Left ventricle myocardium superior (tissue), 1 donor: ENCODE results near the gene MTA3. TPM values are rescaled to one million over a fixed set of nuclear protein-coding genes. Genes with fewer than 3 reads are reported as not detected.
"Not testable (repeated sequence)": the region's sequence is repeated elsewhere in the genome, so short reads cannot be mapped to it uniquely, and the experiment has no call there.

ENCODE experiments used
- ATAC-seq: fragments of 200-7000 bp; cut with Tn5 transposase; one replicate; pipeline ENCODE4 v1.9.1; 2020; ENCODE audit warnings: mild to moderate bottlenecking, moderate library complexity
- DNase-seq: peaks from one replicate; pipeline ENCODE4 v3.0.0-alpha.2; 2020
- intact Hi-C: fragments of 100-400 bp; cut with micrococcal nuclease; formaldehyde crosslinking; loops from one replicate; pipeline ENCODE4 v1.11.0; 2022
- total RNA-seq: library from RNA; stranded (reverse); fragmentation: NEBNext Ultra II Directional; extraction: Animal tissue kit (Norgen Biotek cat#: 25700); gene quantifications from one replicate; pipeline ENCODE4 v1.2.1, GENCODE V29; 2021
- donor health status: DM: no; HTN: yes; CAD: no; lungs with severe emphysema.

Gene MTA3
- total RNA-seq, 1 donor from 2014 or later = 17.6 TPM

DNA sequence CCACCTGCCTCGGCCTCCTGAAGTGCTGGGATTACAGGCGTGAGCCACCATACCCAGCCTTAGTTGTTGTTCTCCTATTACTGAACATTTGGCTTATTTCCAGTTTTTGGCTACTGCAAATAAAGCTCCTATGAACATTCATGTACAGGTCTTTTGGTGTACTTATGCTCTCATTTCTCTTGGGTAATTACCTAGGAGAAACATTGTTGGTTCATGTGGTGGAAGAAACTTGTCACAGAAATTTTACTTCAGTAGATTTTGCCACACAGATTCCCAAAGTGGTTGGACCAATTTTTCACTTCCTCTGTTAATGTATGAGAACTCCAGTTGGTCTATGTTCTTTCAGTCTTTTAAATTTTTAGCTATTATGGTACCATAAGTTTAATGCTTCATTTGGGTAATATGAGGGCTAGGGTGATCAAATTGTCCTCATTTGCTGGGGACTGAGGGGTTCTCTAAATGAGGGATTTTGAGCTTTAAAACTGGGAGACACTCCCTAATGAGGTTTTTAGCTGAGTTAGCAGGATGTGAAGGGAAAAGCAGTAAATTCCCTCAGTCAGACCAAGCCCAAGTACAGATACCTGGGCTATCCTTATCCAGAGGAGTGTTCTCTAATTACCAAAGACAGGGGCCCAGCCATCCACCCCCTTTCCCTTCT is 33.9 kb downstream of the MTA3 start:
- intact Hi-C loops = no loop called here
- DNase-seq (no peak), ATAC-seq (no peak)

DNA sequence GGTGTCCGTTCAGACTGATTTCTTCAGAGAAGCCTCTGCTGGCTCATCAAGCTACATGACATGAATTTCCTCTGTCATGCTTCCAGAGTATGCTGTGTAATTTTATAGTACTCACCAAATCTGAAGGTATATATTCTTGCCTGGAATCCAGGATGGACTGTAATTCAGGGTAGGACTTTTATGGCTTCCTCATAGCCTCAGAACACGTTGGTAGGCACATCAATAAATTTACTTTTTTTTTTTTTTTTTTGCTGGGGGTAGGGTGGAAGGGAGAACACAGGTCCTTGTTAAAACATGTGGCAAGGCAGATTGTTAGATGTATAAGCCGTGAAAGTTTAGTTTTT is 34.4 kb downstream of the MTA3 start:
- ATAC-seq = no peak
- no peak for DNase-seq
- intact Hi-C loops = no loop called here

DNA sequence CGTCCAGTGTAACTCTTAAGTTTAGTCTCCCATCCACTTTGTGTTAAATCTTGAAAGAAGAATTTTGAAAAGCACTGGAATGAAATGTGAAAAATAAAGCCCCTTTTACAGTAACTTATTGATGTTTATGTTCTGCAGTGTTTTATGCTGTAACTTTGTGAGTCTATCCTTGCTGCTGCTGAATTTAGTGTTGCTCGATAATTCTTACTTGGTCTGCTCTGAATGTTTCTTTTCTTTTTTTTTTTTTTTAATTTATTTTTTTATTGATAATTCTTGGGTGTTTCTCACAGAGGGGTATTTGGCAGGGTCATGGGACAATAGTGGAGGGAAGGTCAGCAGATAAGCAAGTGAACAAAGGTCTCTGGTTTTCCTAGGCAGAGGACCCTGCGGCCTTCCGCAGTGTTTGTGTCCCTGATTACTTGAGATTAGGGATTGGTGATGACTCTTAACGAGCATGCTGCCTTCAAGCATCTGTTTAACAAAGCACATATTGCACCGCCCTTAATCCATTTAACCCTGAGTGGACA is 36.0 kb downstream of the MTA3 start:
- intact Hi-C loops, ATAC-seq, DNase-seq: not testable (repeated sequence)

DNA sequence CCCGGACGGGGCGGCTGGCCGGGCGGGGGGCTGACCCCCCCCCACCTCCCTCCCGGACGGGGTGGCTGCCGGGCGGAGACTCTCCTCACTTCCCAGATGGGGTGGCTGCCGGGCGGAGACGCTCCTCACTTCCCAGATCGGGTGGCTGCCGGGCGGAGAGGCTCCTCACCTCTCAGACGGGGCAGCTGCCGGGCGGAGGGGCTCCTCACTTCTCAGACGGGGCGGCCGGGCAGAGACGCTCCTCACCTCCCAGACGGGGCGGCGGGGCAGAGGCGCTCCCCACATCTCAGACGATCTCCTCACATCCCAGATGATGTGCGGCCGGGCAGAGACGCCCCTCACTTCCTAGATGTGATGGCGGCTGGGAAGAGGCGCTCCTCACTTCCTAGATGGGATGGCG is 37.7 kb downstream of the MTA3 start:
- ATAC-seq, DNase-seq, intact Hi-C loops: not testable (repeated sequence)

- ATAC-seq = no peak
- intact Hi-C loops = no loop called here
- no peak for DNase-seq
These were observed 38.7 kb downstream of the MTA3 start for GRCh38 chr2:42607101-42607637.

DNA sequence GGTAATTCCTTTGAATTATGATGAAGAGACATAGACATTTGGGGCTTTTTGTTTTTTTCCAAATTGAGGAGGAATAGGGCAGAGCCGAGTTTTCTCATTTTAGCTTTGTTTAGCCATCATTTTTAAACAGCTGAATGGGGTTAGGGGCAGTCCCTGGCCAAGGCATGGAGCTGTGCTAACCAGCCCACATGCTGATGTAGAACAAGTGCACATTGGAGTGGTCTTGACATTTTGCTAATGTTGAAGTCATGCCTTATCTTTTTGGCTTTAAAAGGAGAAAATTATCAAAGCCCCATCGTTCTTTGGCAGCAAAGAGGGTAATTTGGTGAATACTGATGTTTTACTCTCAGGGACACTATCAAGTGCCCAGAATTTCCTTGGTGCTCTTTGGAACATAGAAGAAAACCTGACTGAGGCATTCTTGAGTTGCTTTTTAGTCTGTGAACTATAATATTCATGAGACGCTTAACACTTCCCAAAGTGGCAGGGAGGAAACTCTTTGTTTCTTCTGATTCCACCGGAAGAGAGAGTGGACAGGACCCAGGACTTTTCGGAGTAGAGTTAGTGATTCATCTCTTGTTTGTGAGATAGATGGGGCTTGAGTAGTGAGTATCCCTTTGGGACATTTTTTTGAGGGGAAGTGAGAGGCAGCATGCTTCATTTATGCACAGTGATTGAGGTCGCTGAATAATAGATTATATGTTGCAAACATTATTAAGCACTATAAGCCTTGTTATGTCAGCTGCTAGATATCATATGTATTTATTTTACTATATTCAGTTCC is 45.0 kb downstream of the MTA3 start:
- no peak for ATAC-seq

DNA sequence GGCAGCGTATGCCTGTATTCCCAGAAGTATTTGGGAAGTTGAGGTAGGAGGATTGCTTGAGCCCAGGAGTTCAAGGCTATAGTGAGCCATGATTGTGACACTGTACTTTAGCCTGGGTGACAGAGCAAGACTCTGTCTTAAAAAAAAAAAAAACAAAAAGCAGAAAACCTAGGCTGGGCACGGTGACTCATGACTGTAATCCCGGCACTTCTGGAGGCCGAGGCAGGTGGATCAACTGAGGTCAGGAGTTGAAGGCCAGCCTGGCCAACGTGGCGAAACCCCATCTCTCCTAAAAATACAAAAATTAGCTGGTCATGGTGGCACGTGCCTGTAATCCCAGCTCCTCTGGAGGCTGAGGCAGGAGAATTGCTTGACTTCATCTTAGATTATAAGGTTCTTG is 46.4 kb downstream of the MTA3 start:
- intact Hi-C loops = no loop called here
- no peak for ATAC-seq
- no peak for DNase-seq

More for the DNA sequence above, 45.0 kb downstream of the MTA3 start:
- no peak for DNase-seq
- intact Hi-C loops = no loop called here

- no peak for DNase-seq
- ATAC-seq = no peak
- intact Hi-C loops = no loop called here
These were observed 49.7 kb downstream of the MTA3 start for GRCh38 chr2:42618116-42618515.

DNA sequence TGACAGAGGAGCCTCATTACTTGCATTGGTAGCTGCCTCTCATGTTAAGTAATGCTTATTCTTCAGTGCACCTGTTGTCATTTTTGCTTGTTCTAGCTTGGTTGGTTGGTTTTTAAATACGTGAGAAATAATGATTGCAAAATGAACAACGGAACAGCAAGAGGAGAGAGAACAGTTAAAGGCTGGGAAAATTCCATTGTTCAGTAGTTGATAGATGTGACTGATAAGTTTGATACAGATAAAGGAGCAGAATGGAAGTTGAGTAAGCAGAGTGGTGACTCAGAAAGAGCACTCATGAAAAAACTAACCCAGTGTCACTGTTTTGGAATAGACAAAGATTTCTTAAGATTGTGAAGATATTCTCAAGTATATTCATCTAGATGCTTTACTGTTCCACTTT is 50.5 kb downstream of the MTA3 start:
- DNase-seq = no peak
- intact Hi-C loops = no loop called here
- no peak for ATAC-seq

DNA sequence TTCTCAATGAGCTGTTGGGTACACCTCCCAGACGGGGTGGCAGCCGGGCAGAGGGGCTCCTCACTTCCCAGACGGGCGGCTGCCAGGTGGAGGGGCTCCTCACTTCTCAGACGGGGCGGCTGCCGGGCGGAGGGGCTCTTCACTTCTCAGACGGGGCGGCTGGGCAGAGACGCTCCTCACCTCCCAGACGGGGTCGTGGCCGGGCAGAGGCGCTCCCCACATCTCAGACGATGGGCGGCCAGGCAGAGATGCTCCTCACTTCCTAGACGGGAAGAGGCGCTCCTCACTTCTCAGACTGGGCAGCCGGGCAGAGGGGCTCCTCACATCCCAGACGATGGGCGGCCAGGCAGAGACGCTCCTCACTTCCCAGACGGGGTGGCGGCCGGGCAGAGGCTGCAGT is 53.2 kb downstream of the MTA3 start:
- intact Hi-C loops, ATAC-seq, DNase-seq: not testable (repeated sequence)

DNA sequence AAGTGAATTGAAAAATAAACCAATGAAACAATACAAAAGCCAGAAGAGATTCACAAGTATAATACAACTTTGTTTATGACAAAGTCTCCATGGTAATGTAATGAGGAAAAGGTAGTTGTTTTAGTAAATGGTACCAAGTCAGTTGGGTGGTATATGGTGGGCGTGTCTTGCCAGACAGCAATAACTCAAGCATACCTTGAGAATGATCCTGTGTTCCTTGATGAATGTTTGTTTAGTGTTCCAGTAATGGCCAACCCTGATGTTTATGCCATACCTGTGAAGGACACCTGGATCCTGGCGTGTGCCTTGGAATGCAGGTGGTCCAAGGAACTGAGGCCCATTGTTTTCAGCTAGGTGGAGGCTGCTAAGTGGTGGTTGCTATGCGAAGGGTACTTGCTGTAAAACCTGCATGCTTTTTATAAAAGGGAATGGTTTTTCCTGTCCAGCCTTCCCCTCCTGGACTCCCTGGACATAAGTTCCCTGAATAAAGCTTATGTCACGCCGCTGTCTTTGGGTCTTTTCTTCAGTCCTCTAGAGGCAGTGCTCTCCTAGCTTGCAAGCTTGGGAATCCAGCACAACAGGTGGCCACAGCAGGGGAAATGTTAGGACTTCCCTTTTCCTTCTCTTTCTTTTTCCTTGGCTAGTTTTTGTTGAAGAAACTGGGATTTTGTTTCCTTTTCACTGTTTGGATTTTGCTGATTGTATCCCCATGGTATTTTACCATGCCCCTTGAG is 54.7 kb downstream of the MTA3 start:
- ATAC-seq (no peak), DNase-seq (no peak)
- intact Hi-C loops = no loop called here

DNA sequence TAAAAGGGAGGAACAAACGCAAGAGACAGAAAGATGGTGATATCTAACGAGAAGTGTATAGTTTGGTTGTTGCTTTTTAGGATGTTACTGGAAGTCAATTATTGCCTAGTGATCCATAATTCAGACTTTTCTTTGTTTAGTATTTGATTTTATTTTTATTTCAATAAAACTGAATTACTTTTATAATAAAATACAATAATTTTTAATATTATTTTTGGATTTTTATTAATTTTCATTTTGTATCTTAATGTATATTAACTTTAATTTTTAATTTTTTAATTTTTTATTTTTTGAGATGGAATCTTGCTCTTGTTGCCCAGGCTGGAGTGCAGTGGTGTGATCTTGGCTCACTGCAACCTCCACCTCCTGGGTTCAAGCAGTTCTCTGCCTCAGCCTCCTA is 55.6 kb downstream of the MTA3 start:
- intact Hi-C loops = no loop called here
- ATAC-seq (no peak), DNase-seq (no peak)

DNA sequence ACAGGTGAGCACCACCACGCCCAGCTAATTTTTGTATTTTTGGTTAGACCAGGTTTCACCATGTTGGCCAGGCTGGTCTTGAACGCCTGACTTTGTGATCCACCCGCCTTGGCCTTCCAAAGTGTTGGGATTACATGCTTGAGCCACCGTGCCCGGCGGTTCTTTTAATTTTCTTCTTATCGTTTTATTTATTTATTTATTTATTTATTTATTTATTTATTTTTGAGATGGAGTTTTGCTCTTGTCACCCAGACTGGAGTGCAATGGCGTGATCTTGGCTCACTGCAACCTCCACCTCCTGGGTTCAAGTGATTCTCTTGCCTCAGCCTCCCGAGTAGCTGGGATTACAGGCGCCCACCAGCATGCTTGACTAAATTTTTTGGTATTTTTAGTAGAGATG is 59.6 kb downstream of the MTA3 start:
- ATAC-seq, DNase-seq, intact Hi-C loops: not testable (repeated sequence)

GRCh38 chr2:42636934-42637333 is 68.5 kb downstream of the MTA3 start:
- intact Hi-C loops = no loop called here
- no peak for ATAC-seq
- no peak for DNase-seq

DNA sequence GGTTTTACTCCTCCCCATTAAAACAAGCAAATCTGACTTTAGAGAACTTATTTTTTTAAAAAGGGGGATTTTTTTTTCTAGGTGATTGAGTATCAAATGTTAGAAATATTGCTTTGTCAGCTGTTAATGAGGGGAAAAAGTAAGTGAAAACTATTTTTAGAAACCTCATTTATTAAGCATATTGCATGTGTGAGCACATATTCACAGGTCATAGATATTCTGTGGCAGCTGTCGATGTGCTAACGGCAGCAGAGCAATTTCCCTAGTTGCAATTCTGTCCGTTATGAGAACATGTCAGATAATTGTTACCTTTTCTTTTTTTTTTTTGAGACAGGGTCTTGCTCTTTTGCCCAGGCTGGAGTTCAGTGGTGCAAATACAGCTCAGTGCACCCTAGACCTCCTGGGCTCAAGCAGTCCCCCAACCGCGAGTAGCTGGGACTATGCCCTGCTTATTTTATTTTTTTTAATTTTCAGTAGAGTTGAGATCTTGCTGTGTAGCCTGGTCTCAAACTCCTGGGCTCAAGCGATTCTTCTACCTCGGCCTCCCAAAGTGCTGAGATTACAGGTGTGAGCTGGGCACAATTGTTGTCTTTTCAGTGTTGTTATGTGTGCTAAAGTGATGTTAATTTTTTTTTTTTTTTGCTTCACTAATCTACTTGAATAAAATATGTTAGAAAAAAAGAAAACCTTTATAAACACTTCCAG is 69.8 kb downstream of the MTA3 start:
- ATAC-seq (no peak), DNase-seq (no peak)
- intact Hi-C loops = no loop called here

GRCh38 chr2:42639340-42640077 is 71.1 kb downstream of the MTA3 start:
- DNase-seq (no peak), ATAC-seq (no peak)
- intact Hi-C loops = no loop called here

GRCh38 chr2:42640261-42640660 is 71.8 kb downstream of the MTA3 start:
- intact Hi-C loops = no loop called here
- ATAC-seq (no peak), DNase-seq (no peak)

GRCh38 chr2:42642371-42642770 is 73.9 kb downstream of the MTA3 start:
- intact Hi-C loops, DNase-seq, ATAC-seq: not testable (repeated sequence)
